Measurements from ENCODE around the gene FAHD2A.

FAHD2A gene

GRCh38 chr2:95372216-95372829 lies 30.2 kb upstream of the FAHD2A start:
- TF ChIP-seq GATA3 (IDR thresholded peaks at IDR 0.05; ENCODE audit: low read depth, low read length) (no peak), GATA2 (IDR thresholded peaks at IDR 0.05; ENCODE audit: low read depth, low read length) (no peak)

- no peak for TF ChIP-seq GATA2 (IDR thresholded peaks at IDR 0.05; ENCODE audit: low read depth, low read length)
- TF ChIP-seq GATA3 (IDR thresholded peaks at IDR 0.05; ENCODE audit: low read depth, low read length) = no peak
Observed at GRCh38 chr2:95372845-95373244, 29.7 kb upstream of the FAHD2A start.

- TF ChIP-seq GATA2 (IDR thresholded peaks at IDR 0.05; ENCODE audit: low read depth, low read length) (no peak), GATA3 (IDR thresholded peaks at IDR 0.05; ENCODE audit: low read depth, low read length) (no peak)
Observed at GRCh38 chr2:95374029-95374428, 28.5 kb upstream of the FAHD2A start.

GRCh38 chr2:95374451-95374920 lies 28.0 kb upstream of the FAHD2A start:
- no peak for TF ChIP-seq GATA2 (IDR thresholded peaks at IDR 0.05; ENCODE audit: low read depth, low read length)
- no peak for TF ChIP-seq GATA3 (IDR thresholded peaks at IDR 0.05; ENCODE audit: low read depth, low read length)

GRCh38 chr2:95374921-95375471 lies 27.5 kb upstream of the FAHD2A start:
- TF ChIP-seq GATA3 (IDR thresholded peaks at IDR 0.05; ENCODE audit: low read depth, low read length) = no peak
- no peak for TF ChIP-seq GATA2 (IDR thresholded peaks at IDR 0.05; ENCODE audit: low read depth, low read length)

GRCh38 chr2:95375532-95376150 lies 26.9 kb upstream of the FAHD2A start:
- TF ChIP-seq GATA3 (IDR thresholded peaks at IDR 0.05; ENCODE audit: low read depth, low read length) (no peak), GATA2 (IDR thresholded peaks at IDR 0.05; ENCODE audit: low read depth, low read length) (no peak)

- TF ChIP-seq GATA3 (IDR thresholded peaks at IDR 0.05; ENCODE audit: low read depth, low read length) (no peak), GATA2 (IDR thresholded peaks at IDR 0.05; ENCODE audit: low read depth, low read length) (no peak)
Observed at GRCh38 chr2:95376311-95377215, 25.9 kb upstream of the FAHD2A start.

GRCh38 chr2:95377216-95378123 lies 25.0 kb upstream of the FAHD2A start:
- TF ChIP-seq GATA2 (IDR thresholded peaks at IDR 0.05; ENCODE audit: low read depth, low read length) = no peak
- TF ChIP-seq GATA3 (IDR thresholded peaks at IDR 0.05; ENCODE audit: low read depth, low read length) = no peak

- no peak for TF ChIP-seq GATA2 (IDR thresholded peaks at IDR 0.05; ENCODE audit: low read depth, low read length)
- TF ChIP-seq GATA3 (IDR thresholded peaks at IDR 0.05; ENCODE audit: low read depth, low read length) = no peak
Observed at GRCh38 chr2:95379371-95379831, 23.1 kb upstream of the FAHD2A start.

- TF ChIP-seq GATA2 (IDR thresholded peaks at IDR 0.05; ENCODE audit: low read depth, low read length) (no peak), GATA3 (IDR thresholded peaks at IDR 0.05; ENCODE audit: low read depth, low read length) (no peak)
Observed at GRCh38 chr2:95380280-95380679, 22.2 kb upstream of the FAHD2A start.

- TF ChIP-seq GATA3 (IDR thresholded peaks at IDR 0.05; ENCODE audit: low read depth, low read length) (no peak), GATA2 (IDR thresholded peaks at IDR 0.05; ENCODE audit: low read depth, low read length) (no peak)
Observed at GRCh38 chr2:95380731-95381130, 21.8 kb upstream of the FAHD2A start.

GRCh38 chr2:95381212-95382191 lies 21.0 kb upstream of the FAHD2A start:
- TF ChIP-seq GATA2 (IDR thresholded peaks at IDR 0.05; ENCODE audit: low read depth, low read length) (no peak), GATA3 (IDR thresholded peaks at IDR 0.05; ENCODE audit: low read depth, low read length) (no peak)
